Testis (tissue), 2 donors: ENCODE results near the gene UBXN10.

Experiments
- POLR2A ChIP-seq: fragments of 450-650 bp; IDR thresholded peaks from one replicate; pipeline ENCODE4 v1.6.1; 2017; ENCODE audit warnings: antibody characterized with exemption, mild to moderate bottlenecking, moderate library complexity
- TF ChIP-seq, protein P1 (sequence below), 3 experiments: fragments of 450-650 bp in 2 of 3; fragments of 200-600 bp in 1 of 3; sonication (generic) in 1 of 3; IDR thresholded peaks; one replicate each; pipeline ENCODE4 v1.5.1; 2016 to 2019; ENCODE audit warnings: antibody characterized with exemption in 3 of 3, mild to moderate bottlenecking in 2 of 3, moderate library complexity in 1 of 3

DNA sequence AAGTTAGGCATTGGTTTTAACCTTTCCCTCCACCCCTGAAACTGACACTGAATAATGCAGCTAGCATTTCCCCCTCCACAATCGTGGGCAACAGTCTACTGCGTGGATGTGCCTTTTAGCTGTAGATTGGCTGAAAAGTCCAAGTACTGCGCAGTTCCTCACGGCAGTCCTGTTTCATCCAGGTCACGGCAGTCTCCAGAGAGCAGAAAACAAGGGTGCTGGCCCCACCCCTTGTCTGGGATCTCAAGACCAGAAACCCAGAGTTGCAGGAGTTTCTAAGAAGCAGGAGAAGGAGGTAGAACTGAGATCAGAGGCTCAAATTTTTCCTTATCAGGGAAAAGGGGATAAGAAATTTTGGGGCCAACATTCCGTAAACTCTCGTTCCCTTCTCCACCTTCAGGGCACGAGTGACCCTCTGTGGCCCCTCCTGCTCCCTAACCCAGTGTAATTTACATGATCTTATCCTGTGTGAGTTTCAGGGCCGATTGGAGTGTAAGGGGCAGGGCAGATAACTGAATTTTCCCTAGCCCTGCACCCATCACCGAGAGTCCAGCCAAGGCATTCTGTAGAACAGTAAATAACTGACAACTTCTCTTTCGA is 26.3 kb downstream of the UBXN10 start:
- TF ChIP-seq, protein P1, sequence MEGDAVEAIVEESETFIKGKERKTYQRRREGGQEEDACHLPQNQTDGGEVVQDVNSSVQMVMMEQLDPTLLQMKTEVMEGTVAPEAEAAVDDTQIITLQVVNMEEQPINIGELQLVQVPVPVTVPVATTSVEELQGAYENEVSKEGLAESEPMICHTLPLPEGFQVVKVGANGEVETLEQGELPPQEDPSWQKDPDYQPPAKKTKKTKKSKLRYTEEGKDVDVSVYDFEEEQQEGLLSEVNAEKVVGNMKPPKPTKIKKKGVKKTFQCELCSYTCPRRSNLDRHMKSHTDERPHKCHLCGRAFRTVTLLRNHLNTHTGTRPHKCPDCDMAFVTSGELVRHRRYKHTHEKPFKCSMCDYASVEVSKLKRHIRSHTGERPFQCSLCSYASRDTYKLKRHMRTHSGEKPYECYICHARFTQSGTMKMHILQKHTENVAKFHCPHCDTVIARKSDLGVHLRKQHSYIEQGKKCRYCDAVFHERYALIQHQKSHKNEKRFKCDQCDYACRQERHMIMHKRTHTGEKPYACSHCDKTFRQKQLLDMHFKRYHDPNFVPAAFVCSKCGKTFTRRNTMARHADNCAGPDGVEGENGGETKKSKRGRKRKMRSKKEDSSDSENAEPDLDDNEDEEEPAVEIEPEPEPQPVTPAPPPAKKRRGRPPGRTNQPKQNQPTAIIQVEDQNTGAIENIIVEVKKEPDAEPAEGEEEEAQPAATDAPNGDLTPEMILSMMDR (IDR thresholded peaks at IDR 0.05) = no peak
- no peak for TF ChIP-seq POLR2A
